NOMO-1 (cell line): ENCODE data around the gene MCTP2.
A peak's percentile ranks its signal among the peaks of the same experiment; 100 is the strongest.

Experiments
- DNase-seq, 2 experiments: peaks; one replicate each; lab custom pipeline; 2025; ENCODE audit not compliant: unreplicated experiment in 2 of 2; lab: John Stamatoyannopoulos, UW

MCTP2 gene

GRCh38 chr15:94381384-94381783 is 150.0 kb downstream of the MCTP2 start:
- DNase-seq = no peak

DNA sequence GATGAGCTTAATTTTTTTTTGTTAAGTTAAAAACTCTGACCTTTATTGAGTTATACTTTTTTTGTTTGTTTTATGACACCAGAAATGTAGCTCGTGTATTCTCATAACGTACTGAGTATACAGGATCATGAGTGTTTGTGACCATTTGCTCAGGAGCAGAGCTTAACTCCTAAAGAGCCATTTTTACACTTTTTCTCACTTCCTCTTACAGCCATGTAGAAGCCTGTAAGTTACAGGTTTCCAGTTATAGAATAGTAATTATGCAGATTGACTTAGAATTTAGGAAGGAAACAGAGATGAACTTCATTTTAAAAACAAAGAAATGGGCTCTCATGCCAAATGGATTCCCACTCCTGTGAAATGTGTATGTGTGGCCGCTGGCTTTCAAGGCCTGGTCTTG is 151.7 kb downstream of the MCTP2 start:
- DNase-seq = peak; percentile 24 to 75

GRCh38 chr15:94383706-94384105 is 152.3 kb downstream of the MCTP2 start:
- no peak for DNase-seq

- DNase-seq = no peak
Observed at GRCh38 chr15:94385441-94385840, 154.1 kb downstream of the MCTP2 start.

DNA sequence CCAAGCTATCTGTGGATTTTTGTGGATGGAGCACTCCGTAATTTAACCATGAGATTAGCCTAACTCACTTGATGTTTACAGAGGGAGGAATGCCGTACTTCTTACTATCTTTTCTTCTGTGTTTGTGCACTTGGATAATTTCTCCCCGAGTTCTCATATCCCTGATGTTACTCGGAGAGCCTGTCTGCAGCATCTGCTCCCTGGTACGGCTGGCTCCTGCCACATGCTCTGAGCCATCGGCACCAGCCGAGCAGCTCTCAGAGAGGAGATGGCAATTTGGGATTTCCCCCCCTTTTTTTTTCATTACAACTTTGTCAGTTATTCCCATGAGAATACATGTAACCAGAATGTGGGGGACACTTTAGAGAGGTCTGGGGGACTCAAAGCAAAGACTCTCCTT is 155.0 kb downstream of the MCTP2 start:
- no peak for DNase-seq

DNA sequence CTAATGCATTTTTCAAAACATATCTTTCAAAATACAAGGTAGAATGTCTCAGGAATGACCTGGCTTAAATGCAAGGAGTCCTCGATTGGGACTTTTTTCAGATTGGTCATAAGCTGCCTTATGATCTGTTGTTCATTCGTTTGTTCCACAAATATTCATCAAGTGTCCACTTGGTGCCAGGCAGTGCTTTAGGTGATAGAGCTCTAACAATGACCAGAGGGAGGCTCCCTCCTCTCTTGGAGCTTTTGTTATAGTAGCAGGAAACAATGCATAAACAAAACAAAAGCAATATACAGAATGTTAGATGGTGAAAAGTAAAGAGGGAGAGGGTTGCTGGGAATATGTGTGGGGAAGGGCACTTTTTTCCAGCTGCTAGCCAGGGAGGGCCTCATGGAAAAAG is 156.1 kb downstream of the MCTP2 start:
- DNase-seq = no peak

DNA sequence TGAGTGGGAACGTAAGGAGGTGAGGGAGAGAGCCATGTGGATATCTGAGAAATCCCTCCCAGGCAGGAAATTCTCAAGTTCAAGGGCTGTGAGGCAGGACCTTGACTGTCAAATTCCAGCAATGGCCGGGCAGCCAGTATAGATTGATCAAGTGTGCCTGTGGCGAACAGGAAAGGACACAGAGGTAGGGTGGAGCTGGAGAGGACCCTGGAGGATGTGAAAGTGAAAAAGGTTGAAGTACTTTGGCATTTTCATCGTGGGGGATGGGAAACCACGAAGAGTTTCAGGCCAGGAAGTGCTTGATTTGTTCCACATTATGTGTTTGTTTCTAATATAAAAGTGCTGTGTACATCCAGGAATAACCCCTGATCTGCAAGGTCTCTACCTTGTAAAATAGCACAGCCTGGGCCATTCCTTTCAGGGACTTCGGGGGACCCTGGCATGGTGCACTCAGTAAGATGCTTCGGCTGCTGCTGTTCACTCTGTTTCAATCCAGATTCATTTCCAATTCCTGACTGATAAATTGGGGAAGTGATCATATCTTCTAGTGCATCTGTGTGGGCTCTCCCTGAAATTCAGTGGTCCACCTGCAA is 156.6 kb downstream of the MCTP2 start:
- peak; percentile 76 to 89 for DNase-seq

DNA sequence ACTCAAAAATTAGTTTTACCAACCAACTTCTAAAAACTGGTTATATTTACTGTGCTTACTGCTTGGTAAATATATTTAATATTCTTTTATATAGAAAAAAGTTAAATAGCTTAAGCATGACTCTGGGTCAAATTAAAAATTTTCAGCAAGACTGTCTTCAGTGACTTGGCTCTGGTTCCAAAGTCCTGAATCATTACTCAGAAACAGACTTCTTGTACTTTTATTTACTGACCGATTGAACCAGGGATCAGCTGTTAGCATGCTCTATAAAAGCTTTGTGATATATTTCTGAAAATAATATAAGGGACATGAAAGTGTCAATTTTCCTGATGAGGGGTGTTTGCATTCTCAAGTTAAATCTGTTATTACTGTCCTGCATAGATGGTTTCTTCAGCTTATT is 164.3 kb downstream of the MCTP2 start:
- no peak for DNase-seq

GRCh38 chr15:94397337-94397736 is 166.0 kb downstream of the MCTP2 start:
- no peak for DNase-seq

DNA sequence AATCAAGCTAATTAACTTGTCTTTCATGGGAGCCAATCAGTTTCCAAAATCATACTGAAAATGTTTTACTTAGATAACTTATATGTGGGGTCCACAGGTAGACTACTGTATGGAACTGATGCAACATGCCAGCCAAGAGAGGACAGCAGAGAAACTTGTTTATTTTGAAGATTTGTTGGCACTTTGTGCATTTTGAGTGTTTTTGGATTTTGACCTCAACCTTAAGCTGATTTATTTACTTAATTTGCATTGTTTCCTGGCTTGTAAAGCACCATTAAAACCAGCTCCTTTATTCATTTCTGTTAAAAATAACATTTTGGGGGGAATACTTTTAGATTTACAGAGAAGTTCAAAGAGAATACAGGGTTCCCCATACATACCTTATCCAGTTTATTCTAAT is 166.6 kb downstream of the MCTP2 start:
- DNase-seq = no peak

GRCh38 chr15:94400526-94401298 is 169.4 kb downstream of the MCTP2 start:
- no peak for DNase-seq

DNA sequence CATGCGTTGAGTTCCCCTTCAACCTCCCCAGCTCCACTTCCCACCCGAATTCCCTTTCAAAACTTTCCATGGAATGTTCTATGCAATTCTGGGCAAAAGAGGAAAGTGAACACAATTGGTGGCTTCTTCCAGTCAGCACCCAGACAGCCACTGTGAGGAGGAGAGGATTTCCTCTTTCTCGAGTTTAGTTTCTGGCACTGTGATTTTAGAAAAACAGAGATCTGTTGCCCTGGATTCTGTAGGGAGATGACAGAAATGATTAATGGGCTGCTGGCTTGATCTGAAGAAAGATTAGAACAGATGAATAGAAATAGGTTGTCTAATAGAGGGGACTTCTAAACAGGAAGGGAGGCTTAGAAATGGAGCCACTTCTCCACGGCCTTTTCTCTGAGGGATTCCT is 172.0 kb downstream of the MCTP2 start:
- no peak for DNase-seq

- no peak for DNase-seq
Observed at GRCh38 chr15:94404733-94405283, 173.4 kb downstream of the MCTP2 start.

DNA sequence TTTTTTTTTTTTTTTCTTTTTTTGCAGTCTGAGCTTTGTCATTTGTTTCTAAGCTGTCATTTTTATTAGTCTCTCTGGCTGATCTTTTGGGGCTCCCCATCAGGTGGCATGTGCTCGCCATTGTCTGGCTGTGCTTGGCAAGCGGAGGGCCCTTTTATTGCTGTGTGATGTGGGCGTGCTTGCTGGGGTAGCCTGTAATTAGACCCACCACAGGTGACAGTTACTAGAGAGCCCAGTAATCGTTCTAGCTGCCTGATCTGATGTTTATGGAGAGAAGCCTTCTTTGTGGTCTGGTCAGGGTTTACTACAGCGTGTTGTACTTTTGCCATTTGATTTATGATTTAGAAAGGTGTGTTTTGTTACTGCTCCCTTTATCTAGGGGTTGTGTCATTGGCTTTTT is 179.9 kb downstream of the MCTP2 start:
- DNase-seq = no peak

DNA sequence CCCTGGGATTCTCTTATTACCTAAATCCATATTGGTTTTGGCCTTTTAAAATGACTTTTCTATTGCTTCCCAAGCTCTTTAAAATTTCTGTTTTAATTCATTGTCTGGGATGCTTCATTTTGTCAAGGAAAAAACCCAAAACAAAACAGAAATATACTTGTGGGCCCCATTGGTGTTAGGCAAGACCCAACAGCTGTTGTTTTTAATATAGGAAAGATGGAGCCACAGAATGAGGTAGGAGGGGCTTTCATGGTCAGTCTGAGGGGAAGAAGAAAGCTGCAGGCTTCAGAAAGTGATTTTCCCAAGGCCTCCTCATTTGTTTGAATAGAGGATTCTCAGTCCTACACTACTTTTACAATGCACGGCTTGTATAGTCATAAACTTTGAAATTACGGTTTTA is 180.5 kb downstream of the MCTP2 start:
- DNase-seq = no peak

GRCh38 chr15:94412979-94413746 is 181.8 kb downstream of the MCTP2 start:
- DNase-seq = peak in 1 of 2 experiments; percentile 17

DNA sequence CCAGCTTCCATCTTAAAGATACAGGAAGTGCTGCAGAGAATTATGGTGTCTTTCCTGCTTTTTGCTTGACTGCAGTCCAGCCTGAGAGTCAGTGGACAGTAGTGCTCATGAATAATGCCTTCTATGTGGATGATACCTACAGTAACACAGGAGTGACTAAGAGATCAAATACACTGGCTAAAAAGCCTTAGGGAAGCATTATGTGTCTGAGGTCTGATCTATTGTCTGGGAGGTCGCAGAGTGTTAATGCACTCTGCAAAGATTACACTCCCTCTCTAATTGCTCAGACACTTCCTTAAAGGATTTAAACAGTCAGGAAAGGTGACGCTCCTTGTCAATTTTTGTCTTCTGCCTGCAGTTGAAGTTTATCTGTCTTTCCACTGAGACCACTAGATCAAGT is 183.6 kb downstream of the MCTP2 start:
- DNase-seq = no peak

DNA sequence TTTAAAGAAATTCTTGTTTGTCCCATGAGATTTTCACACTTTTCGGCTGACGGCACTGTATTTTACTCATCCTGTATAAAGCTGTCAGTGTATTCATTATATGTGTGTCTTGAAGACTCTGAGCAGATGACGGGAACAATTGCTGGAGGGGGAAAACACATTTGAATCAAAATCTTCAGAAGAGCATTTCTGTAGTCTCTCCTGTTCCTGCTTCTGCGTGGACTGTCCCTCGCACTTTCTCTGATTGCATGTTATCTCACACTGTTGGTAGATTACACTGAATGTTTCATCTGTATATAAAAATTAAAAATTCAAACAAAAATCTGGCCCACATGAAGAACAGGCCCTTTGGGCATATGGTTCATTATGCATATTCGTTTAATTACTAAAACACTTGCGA is 184.9 kb downstream of the MCTP2 start:
- no peak for DNase-seq

- DNase-seq = no peak
Observed at GRCh38 chr15:94416820-94417219, 185.5 kb downstream of the MCTP2 start.

- no peak for DNase-seq
Observed at GRCh38 chr15:94417501-94418293, 186.3 kb downstream of the MCTP2 start.

DNA sequence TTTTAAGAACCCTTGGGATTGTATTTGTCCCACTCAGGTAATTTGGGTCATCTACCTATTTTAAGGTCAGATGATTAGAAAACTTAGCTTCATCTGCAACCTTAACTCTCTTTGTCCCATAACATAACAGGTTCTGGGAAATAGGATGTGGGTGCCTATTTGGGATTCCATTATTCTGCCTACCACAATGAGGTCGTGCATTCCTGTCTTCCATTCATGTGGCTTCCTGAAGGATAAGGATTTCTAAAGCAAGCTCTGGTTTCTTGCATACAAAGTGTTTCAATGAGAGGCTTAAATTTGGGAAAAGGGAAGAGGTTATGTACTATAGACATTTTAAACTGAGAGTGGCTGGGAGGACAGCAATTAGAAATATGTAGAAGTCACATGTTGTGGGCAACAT is 190.3 kb downstream of the MCTP2 start:
- no peak for DNase-seq
